MCF 10A (cell line): ENCODE data around the gene ROM1. TPM values are rescaled to one million over a fixed set of nuclear protein-coding genes. Genes with fewer than 3 reads are reported as not detected.

Source experiments
- BruUV-seq: library from RNA; stranded (reverse); fragments of 400-500 nt; replicated peaks from 2 replicates; lab custom pipeline; 2021; lab: Mats Ljungman, UMichigan
- CTCF ChIA-PET: fragments of 300-600 bp; sonication (Branson Sonifier 250); formaldehyde crosslinking; extraction: SDS; loops from one replicate; lab custom pipeline; 2021; ENCODE audit warnings: antibody characterized with exemption, inconsistent platforms; lab: Yijun Ruan, JAX
- POLR2A ChIA-PET: fragments of 300-600, 350-650 bp; sonication (Branson Sonifier 250); formaldehyde crosslinking; extraction: SDS; loops from one replicate; lab custom pipeline; 2020; ENCODE audit warnings: antibody characterized with exemption, inconsistent platforms; lab: Yijun Ruan, JAX
- DNase-seq: peaks from one replicate; pipeline ENCODE4 v3.0.0-alpha.2; 2018; ENCODE audit not compliant: unreplicated experiment
- H3K27ac Mint-ChIP-seq: one replicate; pipeline ENCODE4 v1.8.0; 2022; ENCODE audit warnings: mild to moderate bottlenecking, low read depth, mixed read lengths; ENCODE audit not compliant: unreplicated experiment
- H3K27me3 Mint-ChIP-seq: one replicate; pipeline ENCODE4 v1.8.0; 2022; ENCODE audit warnings: mixed read lengths; ENCODE audit not compliant: insufficient read depth, unreplicated experiment
- H3K36me3 Mint-ChIP-seq: one replicate; pipeline ENCODE4 v1.8.0; 2022; ENCODE audit warnings: mild to moderate bottlenecking, moderate library complexity, mixed read lengths; ENCODE audit not compliant: insufficient read depth, unreplicated experiment
- H3K4me1 Mint-ChIP-seq: one replicate; pipeline ENCODE4 v1.8.0; 2022; ENCODE audit warnings: mixed read lengths; ENCODE audit not compliant: insufficient read depth, unreplicated experiment
- H3K4me3 Mint-ChIP-seq: one replicate; pipeline ENCODE4 v1.8.0; 2022; ENCODE audit warnings: mild to moderate bottlenecking, moderate library complexity, mixed read lengths; ENCODE audit not compliant: unreplicated experiment
- H3K9me3 Mint-ChIP-seq: one replicate; pipeline ENCODE4 v1.8.0; 2022; ENCODE audit warnings: mixed read lengths; ENCODE audit not compliant: unreplicated experiment
- intact Hi-C: fragments of 100-400 bp; cut with micrococcal nuclease; formaldehyde crosslinking; loops from 2 replicates; pipeline ENCODE4 v1.14.1; 2022
- total RNA-seq: library from RNA; stranded (reverse); gene quantifications from 2 replicates; pipeline ENCODE4 v1.2.3, GENCODE V29; 2022
- TF ChIP-seq, protein P1 (sequence below): fragments of 200-600 bp; IDR thresholded peaks from one replicate; pipeline ENCODE4 v1.8.0; 2022; ENCODE audit warnings: antibody characterized with exemption, mild to moderate bottlenecking; ENCODE audit not compliant: unreplicated experiment

ROM1 gene
- total RNA-seq, 1 experiment from 2014 or later: 2.9 TPM

DNA sequence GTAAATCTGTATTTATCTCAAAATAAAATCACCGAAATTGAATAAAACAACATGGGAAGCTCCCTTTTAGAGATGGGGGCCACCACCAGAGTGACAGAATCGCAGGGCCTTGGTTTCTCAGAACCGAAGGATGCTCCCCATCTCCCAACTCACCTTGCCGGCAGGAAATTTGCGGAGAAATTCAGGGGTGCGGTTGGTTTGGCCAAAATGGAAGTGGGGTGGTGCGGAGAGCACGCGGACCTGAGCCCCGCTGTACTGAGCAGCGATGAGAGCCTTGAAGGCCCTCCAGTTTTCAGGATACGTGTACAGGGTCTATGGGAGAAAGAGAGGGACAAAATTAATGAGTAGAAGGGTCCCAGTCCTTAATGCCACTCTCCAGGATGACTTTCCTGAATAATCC is 40.6 kb upstream of the ROM1 start:
- CTCF ChIA-PET: interaction anchor here (0.6 to 1.6 kb wide), 7 partner anchors 12 to 178 kb away, joined by 3 to 8 read pairs (median 4); no protein-coding TSS in a partner anchor

GRCh38 chr11:62573006-62573591 is 40.0 kb upstream of the ROM1 start:
- ChIA-PET CTCF (interaction anchor here (0.6 to 1.6 kb wide), 11 partner anchors 13 to 178 kb away, joined by 3 to 8 read pairs (median 4); no protein-coding TSS in a partner anchor), POLR2A (interaction anchor here (0.5 to 6.9 kb wide), 54 partner anchors 8 to 1593 kb away, joined by 3 to 164 read pairs (median 6); partner anchors contain the start of genes AHNAK, B3GAT3, C11orf98 and CSKMT)
- Mint-ChIP-seq H3K36me3 (peaks cover 76% of the 10 kb centered on the region), H3K4me1 (peaks cover 30% of the 10 kb centered on the region), H3K27ac (peak overlapping the region; percentile 100), H3K27me3 (no peaks in the 10 kb centered on the region), H3K4me3 (peak overlapping the region; percentile 100), H3K9me3 (no peaks in the 10 kb centered on the region)
- TF ChIP-seq, protein P1, sequence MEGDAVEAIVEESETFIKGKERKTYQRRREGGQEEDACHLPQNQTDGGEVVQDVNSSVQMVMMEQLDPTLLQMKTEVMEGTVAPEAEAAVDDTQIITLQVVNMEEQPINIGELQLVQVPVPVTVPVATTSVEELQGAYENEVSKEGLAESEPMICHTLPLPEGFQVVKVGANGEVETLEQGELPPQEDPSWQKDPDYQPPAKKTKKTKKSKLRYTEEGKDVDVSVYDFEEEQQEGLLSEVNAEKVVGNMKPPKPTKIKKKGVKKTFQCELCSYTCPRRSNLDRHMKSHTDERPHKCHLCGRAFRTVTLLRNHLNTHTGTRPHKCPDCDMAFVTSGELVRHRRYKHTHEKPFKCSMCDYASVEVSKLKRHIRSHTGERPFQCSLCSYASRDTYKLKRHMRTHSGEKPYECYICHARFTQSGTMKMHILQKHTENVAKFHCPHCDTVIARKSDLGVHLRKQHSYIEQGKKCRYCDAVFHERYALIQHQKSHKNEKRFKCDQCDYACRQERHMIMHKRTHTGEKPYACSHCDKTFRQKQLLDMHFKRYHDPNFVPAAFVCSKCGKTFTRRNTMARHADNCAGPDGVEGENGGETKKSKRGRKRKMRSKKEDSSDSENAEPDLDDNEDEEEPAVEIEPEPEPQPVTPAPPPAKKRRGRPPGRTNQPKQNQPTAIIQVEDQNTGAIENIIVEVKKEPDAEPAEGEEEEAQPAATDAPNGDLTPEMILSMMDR: no peak
- intact Hi-C loops: loop anchor here (5.0 kb wide), 1 partner anchor 39 kb away; the partner anchor contains the start of genes EML3 and ROM1
- BruUV-seq: TSS peak; percentile 65
- DNase-seq: peak; percentile 25

More for the DNA sequence above, 40.6 kb upstream of the ROM1 start:
- Mint-ChIP-seq H3K27me3 (no peaks in the 10 kb centered on the region), H3K27ac (peak overlapping the region; percentile 100), H3K9me3 (no peaks in the 10 kb centered on the region), H3K36me3 (peaks cover 76% of the 10 kb centered on the region), H3K4me1 (peaks cover 33% of the 10 kb centered on the region), H3K4me3 (peak overlapping the region; percentile 100)
- intact Hi-C loops: loop anchor here (5.0 kb wide), 1 partner anchor 40 kb away; the partner anchor contains the start of genes EML3 and ROM1
- TF ChIP-seq, protein P1: no peak
- no peak for DNase-seq
- BruUV-seq: no TSS peak
- POLR2A ChIA-PET: interaction anchor here (0.5 to 6.9 kb wide), 20 partner anchors 9 to 1594 kb away, joined by 3 to 164 read pairs (median 3); partner anchors contain the start of genes AHNAK, B3GAT3, C11orf98 and CSKMT

DNA sequence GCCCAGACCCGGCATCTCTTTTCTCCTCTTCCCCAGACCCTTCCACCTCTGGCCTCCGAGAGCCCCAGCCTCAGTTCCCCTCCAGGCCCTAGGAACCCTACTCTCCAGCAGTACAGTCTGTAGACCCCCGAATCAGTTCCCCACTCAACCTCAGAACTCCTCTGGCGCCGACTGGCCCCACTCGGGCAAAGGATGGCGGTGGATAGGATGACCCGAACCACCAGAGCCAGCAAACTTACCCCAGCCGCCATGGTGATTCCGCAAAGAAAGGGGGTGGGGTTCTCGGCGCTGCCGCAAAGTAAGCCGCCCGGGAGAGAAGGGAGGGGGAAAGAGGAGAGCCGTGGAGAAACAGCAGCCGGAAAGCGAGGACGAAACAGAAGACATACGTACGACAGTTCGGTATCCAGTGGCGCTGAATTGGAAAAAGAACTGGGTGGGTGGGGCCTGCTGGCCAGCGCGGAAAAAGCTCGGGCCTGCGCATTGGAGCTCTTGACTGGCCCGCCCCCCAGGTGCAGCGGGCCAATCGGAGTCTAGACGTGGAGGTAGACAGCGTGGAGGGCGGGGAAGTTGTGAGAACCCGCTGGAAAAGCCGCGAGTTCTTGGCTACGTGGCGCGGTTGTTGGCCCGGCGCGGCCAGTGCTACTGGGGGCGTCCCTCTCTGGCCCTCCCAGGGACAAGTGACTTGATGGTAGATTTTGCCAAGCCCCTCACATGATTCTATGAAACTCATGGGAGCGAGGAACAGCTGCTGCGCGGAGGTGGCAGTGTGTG is 39.3 kb upstream of the ROM1 start, which contains the start of gene EEF1G:
EEF1G (minus strand) TSS at position 300 of the 771 bp plus-strand sequence; CDS start at position 251, 49 bp downstream.
- H3K27me3 Mint-ChIP-seq: no peaks in the 10 kb centered on the region
- ChIA-PET POLR2A (interaction anchor here (0.6 to 6.9 kb wide), 51 partner anchors 9 to 996 kb away, joined by 3 to 164 read pairs (median 6); partner anchors contain the start of genes AHNAK, B3GAT3, C11orf98 and CSKMT), CTCF (interaction anchor here (0.7 to 1.3 kb wide), 8 partner anchors 15 to 179 kb away, joined by 3 to 5 read pairs (median 4); no protein-coding TSS in a partner anchor)
- H3K4me3 Mint-ChIP-seq: peak within 1 kb of the TSS; percentile 100
- DNase-seq: peak; percentile 100
- TF ChIP-seq, protein P1: no peak
- H3K36me3 Mint-ChIP-seq: peaks cover 76% of the 10 kb centered on the region
- BruUV-seq: no TSS peak
- intact Hi-C loops: loop anchor here (1.0 to 5.0 kb wide), 2 partner anchors 18 to 39 kb away; partner anchors contain the start of genes EML3, ROM1 and TUT1
- peak within 1 kb of the TSS; percentile 100 for H3K27ac Mint-ChIP-seq
- peaks cover 30% of the 10 kb centered on the region for H3K4me1 Mint-ChIP-seq
- H3K9me3 Mint-ChIP-seq: no peaks in the 10 kb centered on the region
